Adrenal gland (tissue), 5 donors: ENCODE measurements around the gene ASPDH.

Experiments
- POLR2A ChIP-seq, 2 donors: fragments of 450-650 bp; IDR thresholded peaks; one replicate each; pipeline ENCODE4 v1.6.1; 2017; ENCODE audit warnings: antibody characterized with exemption in 2 of 2, mild to moderate bottlenecking in 2 of 2, moderate library complexity in 1 of 2
- TF ChIP-seq, protein P1 (sequence below), 6 experiments: fragments of 450-650 bp in 4 of 6; fragments of 200-600 bp in 2 of 6; sonication (generic) in 1 of 6; IDR thresholded peaks; 1 replicate in 5 of 6; 2 replicates in 1 of 6; pipeline versions ENCODE4 v1.5.1 to v1.8.0; 2016 to 2021; ENCODE audit warnings: antibody characterized with exemption in 6 of 6, mild to moderate bottlenecking in 2 of 6, moderate library complexity in 1 of 6
- donor health status: DM: no; HTN: no; CAD: no.

DNA sequence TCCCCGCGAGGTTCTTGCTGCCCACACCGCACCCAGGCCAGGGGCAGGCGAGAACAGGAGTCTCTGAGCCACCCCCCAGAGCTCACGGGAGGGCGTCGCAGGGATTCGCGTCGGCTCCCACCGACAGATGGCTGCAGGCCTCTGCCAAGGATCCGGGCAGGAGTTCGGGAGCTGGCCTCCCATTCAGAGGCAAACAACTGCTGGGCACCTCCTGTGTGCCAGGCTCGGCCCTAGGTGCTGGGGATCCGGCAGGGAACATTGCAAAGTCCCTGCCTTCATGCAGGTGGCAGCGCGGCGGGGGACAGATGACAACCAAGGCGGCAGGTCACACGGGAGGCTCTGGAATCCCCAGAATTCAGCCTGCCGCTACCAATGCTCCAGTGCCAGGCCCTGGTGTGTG lies 29.2 kb upstream of the ASPDH start:
- TF ChIP-seq, protein P1, sequence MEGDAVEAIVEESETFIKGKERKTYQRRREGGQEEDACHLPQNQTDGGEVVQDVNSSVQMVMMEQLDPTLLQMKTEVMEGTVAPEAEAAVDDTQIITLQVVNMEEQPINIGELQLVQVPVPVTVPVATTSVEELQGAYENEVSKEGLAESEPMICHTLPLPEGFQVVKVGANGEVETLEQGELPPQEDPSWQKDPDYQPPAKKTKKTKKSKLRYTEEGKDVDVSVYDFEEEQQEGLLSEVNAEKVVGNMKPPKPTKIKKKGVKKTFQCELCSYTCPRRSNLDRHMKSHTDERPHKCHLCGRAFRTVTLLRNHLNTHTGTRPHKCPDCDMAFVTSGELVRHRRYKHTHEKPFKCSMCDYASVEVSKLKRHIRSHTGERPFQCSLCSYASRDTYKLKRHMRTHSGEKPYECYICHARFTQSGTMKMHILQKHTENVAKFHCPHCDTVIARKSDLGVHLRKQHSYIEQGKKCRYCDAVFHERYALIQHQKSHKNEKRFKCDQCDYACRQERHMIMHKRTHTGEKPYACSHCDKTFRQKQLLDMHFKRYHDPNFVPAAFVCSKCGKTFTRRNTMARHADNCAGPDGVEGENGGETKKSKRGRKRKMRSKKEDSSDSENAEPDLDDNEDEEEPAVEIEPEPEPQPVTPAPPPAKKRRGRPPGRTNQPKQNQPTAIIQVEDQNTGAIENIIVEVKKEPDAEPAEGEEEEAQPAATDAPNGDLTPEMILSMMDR (IDR thresholded peaks at IDR 0.05): no peak
- no peak for TF ChIP-seq POLR2A (IDR thresholded peaks at IDR 0.05)
